HG02938 (cell line): ENCODE data around the gene ENTPD7.
"Not testable (repeated sequence)": the region's sequence is repeated elsewhere in the genome, so short reads cannot be mapped to it uniquely, and the experiment has no call there.

ENCODE experiments used
- ATAC-seq: cut with Tn5 transposase; IDR thresholded peaks from one replicate; pipeline ENCODE4 v1.9.1; 2021; ENCODE audit warnings: mild to moderate bottlenecking, moderate library complexity; ENCODE audit not compliant: unreplicated experiment

ENTPD7 gene

DNA sequence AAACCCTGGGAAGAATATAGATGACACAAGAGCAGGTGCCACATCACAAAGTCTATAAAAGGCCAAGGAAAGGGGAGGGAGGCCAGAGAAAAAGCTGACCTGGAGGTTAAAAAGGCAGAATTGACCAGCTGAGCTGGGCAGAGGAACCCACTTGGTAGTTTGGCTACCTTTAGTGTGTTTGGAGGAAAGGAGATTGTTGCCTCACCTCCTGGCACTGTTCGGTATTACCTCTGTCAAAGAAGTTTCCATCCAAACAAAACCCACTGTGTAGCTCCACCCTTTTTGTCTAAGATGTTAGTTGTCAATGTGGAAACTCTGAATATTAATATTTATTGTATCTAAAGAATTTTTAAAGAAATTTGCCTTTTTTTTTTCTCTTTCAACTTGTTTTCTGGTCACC, 23.4 kb downstream of the ENTPD7 start:
- no peak for ATAC-seq

DNA sequence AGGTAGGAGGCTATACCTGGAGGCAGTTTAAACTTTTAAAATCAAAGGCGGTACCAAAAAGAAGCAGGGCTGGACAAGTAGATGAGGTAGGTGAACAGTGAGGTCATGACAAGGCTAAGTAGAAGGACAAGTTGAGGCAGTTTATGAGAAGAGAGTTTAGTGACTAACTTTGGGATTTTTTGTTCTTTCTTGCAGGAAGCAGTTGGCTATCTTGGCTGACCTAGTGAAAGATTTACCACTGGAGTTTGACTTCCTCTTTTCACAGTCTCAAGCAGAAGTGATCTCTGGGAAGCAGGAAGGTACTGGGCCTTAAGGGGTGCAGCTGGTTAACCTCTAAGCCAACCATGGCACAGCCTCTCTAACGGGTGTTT, 26.3 kb downstream of the ENTPD7 start:
- ATAC-seq: peak; percentile 89

DNA sequence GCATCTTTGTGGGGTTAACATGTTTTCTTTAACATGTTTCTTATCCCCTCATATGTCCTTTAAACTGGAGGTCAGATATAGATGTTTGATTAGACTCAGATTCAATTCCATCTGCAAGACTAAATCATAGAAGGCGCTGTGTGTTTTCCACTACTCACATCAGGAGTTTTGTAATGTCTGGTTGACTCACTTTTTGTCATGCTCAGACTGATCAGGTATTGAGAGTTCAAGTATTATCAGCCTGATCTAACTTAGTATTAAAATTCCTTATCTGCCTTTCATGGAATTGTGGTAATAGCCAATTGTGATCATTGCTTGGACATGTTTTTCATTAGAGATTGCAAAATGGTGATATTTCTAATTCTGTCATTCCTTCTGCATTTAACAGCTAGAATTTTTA, 30.2 kb downstream of the ENTPD7 start:
- no peak for ATAC-seq

DNA sequence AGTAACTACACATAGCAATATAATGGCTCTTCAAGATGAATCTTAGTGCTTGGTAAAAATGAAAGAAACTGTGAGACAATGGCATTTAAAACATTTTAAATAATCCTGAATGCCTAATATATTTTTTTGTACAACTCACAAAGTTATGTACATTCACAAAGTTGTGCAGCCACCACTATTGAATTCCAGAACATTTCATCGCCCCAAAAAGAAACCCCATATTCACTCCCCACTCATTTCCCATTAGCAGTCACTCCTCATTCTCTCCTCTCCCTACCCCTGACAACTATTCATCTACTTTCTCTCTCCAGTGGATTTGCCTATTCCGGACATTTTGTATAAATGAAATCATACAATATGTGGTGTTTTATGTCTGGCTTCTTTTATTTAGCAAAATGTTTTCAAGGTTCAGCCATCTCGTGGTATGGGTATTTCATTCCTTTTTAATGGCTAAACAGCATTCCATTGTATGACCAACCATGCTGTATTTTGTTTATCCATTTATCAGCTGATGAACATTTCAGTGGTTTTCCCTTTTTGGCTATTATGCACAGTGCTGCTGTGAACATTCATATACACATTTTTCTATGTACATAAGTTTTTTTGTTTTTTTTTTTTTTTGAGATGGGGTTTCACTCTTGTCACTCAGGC, 34.7 kb downstream of the ENTPD7 start:
- ATAC-seq: no peak

DNA sequence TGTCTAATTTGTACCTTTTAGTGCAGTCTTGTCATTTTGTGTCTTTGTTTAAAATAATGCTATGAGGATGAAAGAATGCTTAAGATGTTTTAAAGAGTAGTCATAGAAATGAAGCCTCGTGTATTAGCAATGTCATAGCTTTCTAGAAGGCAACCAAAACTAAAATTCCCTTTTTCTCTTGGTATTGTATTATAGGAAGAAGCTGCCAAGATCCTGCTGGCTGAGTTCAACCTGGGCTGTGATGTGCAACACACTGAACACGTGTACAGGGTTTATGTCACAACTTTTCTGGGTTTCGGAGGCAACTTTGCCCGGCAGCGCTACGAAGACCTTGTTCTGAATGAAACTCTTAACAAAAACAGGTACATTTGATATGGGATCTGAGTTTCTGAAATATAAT, 36.5 kb downstream of the ENTPD7 start:
- no peak for ATAC-seq

DNA sequence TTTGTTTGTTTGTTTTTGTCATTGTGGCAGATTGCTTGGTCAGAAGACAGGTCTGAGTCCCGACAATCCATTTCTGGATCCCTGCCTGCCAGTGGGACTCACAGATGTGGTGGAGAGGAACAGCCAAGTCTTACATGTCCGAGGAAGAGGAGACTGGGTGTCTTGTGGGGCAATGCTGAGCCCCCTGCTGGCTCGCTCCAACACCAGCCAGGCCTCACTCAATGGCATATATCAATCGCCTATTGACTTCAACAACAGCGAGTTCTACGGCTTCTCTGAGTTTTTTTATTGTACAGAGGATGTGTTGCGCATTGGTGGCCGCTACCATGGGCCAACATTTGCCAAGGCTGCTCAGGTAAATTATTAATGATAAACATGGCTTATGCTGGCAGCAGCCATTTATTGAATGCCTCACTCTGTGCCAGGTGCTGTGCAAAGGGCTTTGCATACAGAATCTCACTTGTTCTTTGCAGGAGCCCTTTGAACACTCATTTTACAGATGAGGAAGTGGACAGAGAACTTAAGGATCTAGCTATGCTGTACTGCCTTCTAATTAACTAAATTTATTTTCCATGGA, 39.3 kb downstream of the ENTPD7 start:
- ATAC-seq: no peak

DNA sequence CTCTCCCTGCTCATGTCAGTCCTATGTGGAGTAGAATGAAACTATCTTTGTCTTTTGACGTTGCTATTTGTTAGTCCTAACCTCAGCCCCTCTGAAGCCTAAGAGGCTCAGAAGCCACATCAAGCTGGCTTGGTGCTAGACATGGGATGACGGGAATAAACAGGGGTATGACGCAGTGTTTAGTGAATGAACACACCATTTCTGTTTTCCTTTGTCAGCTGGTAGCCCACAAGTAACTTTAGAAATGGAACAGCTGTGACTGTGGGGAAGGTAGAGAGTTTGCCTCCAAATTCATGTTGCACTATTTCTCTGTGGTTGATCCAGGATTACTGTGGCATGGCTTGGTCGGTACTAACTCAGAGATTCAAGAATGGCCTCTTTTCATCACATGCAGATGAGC, 41.3 kb downstream of the ENTPD7 start:
- no peak for ATAC-seq

DNA sequence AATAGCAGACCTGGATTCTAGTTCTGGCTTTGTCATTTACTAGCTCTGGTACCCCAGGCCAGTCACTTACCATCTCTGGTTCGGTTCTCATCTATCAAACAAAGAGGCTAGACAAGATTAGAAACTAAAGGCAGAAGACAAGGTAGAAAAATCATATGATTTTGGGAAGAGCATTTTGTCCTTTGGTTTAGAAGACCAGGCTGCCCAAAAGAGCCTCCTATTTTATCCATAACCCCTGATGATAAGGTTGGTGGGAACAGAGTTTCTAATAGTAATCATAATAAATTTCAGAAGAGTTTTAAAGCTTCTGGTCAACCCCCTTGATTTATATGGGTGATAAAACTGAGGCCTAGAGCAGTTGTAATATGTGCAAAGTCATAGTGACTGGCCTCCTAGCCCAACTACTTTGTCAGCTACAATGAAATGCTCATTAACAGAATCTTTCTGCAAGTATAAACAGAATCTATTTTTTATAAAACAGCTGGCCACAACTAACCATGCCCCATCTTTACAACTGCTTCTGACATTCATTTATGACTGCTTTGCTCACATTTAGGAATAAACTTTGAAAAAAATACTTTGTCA, 49.2 kb downstream of the ENTPD7 start:
- ATAC-seq: no peak

DNA sequence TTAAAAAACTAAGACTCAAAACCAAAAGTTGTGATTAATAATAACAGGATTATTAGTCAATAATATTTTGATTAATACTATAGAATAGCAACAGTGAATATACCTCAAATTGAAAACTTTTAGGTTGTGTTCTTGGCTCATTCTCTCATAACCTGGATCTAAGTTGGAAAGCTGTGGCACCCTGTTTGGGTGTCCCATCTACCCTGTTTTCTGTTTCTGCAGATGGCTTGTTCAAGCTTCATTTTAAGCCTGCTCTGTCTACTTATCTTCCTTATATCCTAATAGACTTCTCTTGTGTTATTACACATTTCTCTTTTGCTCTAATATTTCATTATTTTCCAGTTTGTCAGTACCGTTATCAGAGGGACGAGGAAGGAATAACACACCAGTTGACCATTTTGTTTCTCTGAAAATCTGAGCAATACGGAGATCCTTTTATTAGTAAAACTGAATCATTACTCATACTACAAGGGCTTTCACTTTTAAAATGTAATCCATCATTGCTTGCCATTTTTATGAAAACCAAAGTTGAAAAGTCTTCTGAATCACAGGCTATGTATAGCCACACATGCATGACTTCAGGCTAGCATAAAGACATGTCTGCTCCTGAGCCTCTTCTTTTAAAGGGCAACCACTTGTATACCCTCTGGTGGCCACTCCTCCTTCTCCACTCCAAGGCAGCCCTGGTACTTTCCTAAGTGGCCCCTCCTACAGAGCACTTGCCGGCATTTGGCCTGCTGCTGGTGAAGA, 50.3 kb downstream of the ENTPD7 start:
- ATAC-seq: peak; percentile 66

DNA sequence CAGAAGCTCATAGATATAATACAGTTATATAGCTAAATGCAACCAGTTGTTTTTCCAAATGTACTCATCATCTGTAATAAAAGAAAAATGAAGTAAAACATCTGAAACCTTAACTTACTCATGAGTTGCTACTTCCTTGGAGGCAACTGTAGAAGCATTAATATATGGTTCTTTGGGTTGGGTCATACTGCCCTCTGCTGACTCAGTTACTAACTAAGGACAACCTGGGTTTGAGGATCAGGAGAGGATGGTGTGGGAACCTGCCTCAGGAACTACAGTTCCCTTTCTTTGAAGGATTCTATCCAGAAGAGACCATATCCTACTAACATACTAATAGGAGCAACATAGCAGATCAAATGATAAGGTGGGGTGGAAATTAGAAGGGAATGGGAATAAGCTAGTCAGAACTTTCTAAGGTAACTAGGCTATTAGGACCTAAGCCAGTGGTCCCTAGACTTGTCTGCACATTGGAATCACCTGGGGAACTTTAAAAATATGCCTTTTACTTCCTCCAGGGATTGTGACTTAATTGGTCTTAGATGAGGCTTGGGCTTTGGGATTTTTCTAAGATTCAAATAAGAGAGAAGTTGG, 51.9 kb downstream of the ENTPD7 start:
- ATAC-seq: no peak

DNA sequence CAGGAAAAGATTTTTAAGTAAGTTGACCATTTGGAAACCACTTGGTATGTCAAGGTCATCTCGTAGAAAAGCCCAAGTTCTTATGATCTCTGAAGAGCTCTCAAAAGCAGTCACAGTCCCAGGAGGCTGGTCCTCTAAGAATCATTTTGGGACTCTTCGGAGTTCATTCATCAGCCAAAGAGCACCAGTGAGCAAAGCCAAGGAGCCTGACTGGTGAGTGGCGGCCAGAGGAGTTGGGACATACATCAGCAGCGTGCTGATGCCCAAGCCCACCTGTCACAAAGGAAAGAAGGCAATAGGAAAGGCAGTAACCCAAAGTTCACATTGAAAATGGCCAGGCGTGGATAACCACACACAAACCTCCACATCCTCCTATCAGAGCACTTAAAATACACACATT, 55.1 kb downstream of the ENTPD7 start:
- ATAC-seq: no peak

DNA sequence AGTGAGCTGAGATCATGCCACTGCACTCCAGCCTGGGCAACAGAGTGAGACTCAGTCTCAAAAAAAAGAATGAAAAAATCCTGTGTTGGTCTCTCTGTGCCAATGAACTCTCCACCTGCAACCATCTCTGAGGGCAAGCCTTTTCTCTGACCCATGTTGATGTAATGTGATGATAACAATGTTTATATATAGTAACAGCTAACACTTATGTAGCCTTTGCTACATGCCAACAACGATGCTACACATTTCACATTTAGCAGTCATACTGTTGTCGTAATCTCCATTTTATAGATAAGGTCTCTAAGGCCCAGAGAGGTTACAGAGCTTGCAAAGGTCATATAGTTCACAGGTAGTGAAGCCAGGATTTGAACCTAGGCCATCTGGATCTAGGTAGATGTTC, 61.1 kb downstream of the ENTPD7 start:
- ATAC-seq: no peak

DNA sequence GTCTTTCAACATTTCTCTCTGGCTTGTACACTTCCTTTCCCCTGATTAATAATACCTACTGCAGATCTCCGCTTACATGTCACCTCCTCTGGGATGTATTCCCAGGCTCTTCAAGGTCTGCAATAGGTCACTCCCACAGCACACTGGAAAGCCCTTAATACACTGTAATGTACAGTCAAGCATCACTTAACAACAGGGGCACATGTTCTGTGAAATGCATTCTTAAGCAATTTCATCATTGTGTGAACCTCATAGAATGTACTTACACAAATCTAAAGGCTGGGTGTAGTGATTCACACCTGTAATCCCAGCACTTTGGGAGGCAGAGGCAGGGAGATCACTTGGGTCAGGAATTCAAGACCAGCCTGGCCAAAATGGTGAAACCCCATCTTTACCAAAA, 70.7 kb downstream of the ENTPD7 start:
- ATAC-seq: no peak

DNA sequence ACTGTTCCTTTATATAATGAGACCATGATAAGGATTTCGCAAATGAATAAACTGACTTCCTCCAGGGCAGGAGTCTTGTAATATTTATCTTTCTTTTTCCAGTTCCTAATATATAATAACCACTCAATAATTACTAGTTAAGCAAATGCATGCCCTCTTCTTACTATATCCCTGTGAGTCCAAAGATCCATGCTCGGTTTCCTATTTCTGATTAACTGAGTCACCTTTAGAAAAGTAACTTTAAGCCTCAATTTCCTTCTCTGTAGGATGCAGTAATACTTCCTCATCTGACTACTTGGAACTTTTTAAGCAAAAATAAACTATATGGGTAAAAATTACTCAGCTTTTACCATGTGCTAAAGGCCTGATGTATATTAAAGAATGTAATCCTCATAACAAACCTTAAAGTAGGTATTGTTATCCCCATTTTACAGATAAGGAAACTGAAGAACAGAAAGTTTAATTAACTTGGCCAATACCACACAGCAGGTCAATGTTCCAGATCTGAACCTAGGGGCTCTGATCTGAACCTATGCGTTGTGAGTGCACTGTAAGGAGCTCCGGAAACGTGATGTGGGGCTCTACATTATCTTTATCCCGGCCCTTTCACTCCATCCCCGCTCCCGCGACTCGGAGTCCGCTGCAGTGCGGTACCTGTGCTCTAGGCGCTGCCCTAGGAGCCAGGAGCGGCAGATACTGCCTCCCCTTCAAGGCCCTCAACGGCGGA, 72.2 kb downstream of the ENTPD7 start:
- ATAC-seq: peak; percentile 30

DNA sequence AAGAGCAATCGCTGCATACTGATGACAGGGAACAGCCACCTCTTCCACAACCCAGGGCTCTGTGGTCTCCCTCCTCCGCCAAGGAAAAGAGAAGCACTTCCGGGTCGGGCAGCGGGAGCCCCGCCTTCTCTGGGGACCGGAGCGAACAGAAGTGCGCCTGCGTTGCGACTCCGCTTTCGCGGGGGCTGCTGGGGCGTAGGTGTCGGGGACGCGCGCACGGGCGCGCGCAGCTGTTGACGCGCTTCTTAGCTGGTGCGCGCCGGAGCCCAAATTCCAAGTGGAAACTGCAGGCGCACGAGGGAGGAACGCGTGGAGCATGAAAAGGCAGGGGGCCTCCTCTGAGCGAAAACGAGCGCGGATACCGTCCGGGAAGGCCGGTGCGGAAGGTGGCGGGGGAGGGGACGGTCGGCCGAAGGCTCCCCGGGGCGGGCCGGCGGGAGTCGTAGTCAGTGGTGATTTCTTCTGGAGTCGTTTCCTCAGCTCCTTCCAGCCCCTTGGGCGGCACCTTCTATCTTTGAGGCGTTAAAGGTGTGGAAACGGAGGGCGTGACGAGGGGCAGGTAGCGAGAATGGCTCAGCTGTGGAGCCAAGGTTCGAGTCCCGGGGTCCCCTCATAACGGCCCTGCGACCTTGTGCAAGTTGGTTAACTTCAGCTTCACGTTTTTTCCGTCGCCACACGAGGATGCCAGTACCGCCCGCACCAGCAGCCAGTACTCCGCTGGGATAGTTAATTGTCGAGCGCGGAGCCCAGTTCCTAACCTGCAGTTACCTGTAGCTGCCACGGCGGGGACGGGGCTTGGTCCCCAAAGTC, 72.9 kb downstream of the ENTPD7 start, which contains the start of the genes COX15 and CUTC:
Gene COX15, minus strand, starts transcription at position 95 of the 810 bp plus-strand sequence. Its CDS starts 78 bp downstream, at position 17.
Gene CUTC, plus strand, starts transcription at position 202 of the 810 bp plus-strand sequence. Its CDS starts 115 bp downstream, at position 317.
- peak; percentile 84 for ATAC-seq

DNA sequence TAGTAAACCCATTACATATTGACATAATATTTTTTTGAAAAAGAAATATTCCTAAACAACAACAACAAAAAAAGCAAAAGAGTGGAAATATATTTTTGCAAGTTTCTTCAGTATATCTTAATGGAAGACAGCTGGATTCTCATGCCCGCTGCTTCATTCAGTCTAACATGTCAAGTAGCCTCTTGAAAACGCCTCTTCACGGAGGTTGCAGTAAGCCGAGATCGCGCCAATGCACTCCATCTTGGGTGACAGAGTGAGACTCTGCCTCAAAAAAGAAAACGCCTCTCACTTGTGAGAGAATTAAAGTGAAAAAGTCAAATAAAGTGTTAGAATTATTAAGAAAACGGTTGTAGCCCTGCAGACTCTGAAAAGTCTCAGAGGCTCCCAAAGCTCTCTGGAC, 74.1 kb downstream of the ENTPD7 start:
- no peak for ATAC-seq

DNA sequence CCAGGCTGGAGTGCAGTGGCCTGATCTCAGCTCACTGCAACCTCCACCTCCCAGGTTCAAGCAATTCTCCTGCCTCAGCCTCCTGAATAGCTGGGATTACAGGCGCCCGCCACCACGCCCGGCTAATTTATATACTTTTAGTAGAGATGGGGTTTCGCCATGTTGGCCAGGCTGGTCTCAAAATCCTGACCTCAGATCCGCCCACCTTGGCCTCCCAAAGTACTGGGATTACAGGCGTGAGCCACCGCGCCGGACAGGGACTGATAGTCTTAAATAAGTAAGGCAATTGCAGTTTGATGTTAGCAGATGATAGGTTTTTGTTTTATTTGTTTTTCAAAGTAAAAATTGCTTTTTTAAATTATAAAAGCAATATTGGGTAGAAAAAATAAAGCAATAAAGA, 74.8 kb downstream of the ENTPD7 start:
- not testable (repeated sequence) for ATAC-seq

DNA sequence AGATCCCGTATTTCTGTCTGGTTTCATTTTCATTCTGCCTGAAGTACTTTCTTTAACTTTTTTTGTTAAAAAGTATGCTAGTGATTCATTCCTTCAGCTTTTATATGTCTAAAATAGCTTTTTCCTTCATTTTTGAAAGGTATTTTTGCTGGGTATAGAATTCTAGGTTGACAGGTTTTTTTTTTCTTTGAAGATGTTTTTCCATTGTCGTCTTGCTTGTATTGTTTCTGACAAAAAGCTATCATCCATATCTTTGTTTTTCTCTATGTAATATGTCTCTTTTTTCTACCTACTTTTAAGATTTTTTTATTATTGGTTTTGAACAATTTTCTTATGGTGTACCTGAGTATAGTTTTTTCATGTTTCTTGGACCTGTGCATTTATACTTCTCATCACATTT, 81.0 kb downstream of the ENTPD7 start:
- no peak for ATAC-seq

DNA sequence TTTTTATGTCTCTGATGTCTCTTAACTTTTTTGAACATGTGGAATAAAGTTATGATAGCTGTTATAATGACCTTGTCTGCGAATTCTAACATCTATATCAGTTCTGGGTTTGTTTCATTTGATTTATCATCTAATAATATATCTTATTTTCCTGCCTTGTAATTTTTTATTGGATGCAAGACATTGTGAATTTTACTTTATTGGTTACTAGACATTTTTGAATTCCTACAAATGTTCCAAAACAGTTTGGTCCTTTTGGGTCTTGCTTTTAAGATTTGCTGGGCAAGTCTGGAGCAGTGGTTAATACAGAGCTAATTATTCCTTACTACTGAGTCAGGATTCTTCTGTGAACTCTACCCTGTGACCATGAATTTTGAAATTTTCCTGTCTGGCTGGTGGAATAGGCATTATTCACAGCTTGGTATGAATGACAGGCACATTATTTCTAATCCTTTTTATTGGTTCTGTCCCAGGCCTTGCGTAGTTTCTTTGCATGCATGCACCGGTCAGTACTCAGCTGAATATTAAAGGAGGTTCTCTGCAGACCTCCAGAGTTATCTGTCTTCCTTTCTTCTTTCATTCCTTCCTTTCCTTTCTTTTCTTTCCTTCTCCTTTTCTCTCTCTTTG, 81.7 kb downstream of the ENTPD7 start:
- no peak for ATAC-seq
